Superior temporal gyrus (tissue), 1 donor: ENCODE measurements around the gene CFAP65.
A peak's percentile ranks its signal among the peaks of the same experiment; 100 is the strongest.

Experiments used
- DNase-seq: peaks from one replicate; pipeline ENCODE4 v3.0.0-alpha.2; 2016; ENCODE audit errors: extremely low spot score

CFAP65 gene

DNA sequence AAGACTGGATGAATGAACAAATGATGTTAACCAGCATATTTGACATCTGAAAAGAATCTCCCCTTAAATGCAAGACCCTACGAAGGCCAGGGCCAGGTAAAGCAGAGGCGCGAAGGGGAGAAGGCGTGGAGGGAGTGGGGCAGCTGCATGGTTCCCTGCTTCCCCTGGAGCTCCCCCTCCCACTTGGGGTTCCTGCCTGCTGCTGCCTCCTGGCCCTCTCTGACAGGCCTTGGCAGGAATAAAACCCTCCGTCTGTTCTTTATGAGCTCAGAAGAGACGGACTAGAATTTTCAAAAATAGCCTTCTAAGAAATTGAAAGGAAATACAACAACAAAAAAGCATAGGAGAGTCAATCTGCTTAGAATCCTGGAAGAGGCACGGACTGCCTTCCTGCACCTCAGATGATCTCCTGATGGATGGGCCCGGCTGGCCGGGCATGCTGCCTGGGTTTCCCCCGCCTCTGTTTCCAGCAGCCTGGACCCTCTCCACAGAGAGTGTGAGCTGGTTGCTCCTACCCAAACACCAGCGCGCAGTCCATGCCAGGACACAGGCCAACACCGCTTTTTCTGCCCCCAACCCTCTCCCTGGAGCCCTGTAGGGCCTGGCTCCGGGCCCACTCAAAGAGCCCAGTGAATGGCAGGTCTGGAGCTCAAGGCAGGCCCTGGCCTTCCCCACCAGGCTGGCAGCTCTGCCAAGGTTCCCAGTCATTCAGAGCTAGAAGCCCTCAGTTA lies 23.9 kb downstream of the CFAP65 start:
- DNase-seq: peak; percentile 20

- no peak for DNase-seq
Measured at GRCh38 chr2:219016721-219017120, 24.6 kb downstream of the CFAP65 start.

GRCh38 chr2:219010873-219011272 lies 30.4 kb downstream of the CFAP65 start:
- DNase-seq: no peak

DNA sequence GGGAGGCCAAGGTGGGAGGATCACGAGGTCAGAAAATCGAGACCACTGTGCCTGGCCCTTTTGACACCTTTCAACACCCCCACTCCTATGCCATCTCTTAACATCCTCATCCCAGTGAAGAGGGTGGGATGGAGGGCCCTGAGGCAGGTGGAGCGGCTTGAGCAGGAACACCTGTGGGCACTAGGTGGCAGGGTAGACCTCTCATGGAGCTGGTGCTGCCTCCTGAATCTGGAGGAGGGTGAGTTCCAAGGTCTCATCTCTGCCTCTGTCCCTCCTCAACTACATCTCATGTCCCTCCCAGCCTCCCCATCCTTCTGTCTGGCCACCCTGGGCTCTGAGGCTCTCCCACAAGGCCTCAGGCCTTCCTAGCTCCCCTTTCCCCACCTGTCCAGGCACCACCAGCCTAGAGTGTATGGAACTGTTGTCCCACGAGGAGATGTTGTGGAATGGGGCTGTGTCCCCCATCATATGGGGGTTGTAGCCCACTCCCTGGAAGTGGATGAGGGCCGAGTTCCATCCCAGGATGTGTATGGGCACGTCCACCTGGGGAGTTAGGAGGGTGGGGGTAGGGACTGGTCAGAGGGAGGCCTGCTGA lies 31.1 kb downstream of the CFAP65 start:
- no peak for DNase-seq

DNA sequence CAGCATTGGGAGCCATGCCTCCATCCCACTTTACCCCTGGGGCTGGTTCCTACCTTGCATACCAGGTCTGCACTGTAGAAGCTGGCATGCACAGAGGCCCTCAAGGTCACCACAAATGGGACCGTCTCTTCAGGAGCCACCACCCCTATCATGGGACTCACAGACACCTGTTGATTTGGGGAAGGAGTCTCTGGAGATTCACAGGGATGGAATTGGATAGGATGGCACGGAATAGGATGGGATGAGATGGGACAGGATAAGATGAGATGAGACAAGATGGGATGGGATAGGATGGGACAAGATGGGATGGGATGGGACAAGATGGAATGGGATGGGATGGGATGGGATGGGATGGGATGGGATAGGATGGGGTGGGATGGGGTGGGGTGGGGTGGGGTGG lies 32.0 kb downstream of the CFAP65 start:
- no peak for DNase-seq

- no peak for DNase-seq
Measured at GRCh38 chr2:219003979-219004378, 37.3 kb downstream of the CFAP65 start.

DNA sequence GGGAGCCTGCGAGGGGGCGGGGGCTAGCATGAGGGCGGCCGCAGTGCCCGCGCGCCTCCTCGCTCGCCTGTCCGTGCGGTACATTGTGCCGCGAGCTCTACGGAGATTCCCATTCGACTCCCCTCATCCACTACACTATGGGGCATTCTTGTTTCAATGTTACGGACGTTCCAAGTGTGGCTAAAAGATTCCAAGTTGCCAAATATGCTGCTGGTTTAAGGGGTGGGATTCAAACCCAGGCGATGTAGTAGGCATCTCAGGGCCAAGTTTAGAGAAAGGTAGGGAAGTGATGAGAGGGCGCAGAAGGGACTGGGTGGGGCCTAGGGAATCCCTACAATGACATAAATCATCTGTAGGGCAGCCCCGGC lies 38.1 kb downstream of the CFAP65 start:
- DNase-seq: no peak

GRCh38 chr2:219002395-219003266 lies 38.7 kb downstream of the CFAP65 start:
- no peak for DNase-seq

- no peak for DNase-seq
Measured at GRCh38 chr2:219001577-219002394, 39.5 kb downstream of the CFAP65 start.

DNA sequence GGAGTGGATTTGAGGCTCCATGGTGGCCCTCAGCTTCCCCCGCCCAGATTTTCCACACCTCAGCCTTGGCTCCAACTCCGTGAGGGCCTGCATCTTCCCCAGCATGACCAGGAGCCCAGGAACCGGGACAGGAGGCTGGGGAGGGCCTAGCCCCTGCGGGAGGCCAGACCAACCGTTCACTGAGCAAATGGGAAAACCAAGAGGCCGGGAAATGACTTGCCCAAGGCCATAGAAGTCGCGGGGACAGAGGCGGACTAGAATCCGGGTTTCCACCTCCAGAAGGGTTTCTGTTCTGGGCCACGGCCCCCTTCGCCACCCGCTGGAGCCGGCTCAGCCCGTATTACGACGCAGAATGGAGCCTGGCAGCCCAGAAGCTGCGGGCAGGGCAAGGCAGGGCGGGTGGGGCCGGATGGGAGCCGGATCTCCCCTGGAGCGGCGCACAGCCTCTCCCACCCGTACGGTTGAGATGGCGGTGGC lies 40.2 kb downstream of the CFAP65 start:
- DNase-seq: no peak

DNA sequence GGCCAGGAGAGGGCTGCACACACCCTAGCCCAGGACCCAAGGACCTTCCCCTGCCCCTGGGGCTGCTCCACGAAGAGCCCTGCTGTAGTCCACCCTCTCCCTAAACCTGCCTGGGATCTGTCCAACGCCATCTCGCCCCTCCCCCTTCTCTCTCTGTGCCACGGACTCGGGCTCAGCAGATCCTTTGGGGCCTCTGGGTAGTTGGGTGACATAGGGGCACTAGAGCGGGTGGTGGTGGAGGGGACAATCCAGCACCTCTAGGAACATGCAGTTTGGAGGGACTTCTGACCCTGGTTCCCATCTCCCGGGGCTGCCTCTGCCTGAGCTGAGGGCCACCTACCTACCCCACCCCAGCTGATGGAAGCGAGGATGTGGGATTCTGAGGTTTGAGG lies 40.8 kb downstream of the CFAP65 start:
- no peak for DNase-seq

DNA sequence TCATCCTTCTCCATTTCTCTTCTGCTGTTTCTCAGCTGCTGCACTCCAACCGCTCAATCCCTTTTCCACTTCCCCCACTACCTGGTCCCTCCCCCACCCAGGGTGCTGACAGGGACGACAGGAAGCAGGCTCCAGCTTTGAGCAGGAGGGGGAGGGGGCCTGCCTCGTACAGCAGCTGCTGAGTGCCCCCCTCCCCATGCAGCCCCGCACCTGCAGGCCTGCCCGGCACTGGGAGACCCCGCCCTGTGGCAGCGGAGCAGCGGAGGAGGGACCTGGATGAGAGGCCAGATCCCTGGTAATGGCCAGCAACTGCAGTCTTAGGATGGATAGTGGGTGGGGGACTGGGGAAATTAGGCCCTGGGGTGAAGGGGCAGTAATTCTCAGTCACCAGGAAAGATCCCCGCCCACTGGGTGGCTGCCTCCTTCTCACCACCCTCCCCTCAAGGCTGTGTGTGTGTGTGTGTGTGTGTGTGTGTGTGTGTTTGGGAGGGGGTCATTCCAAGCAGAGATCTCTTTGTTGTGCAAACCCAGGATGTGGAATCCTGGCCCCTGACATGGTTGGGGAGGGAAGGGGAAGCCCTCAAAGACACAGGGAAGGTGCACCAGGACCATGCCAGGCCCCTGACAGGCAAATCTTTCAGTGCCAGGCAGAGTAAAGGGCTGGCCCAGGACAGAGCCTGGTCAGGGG lies 41.3 kb downstream of the CFAP65 start:
- DNase-seq: no peak

DNA sequence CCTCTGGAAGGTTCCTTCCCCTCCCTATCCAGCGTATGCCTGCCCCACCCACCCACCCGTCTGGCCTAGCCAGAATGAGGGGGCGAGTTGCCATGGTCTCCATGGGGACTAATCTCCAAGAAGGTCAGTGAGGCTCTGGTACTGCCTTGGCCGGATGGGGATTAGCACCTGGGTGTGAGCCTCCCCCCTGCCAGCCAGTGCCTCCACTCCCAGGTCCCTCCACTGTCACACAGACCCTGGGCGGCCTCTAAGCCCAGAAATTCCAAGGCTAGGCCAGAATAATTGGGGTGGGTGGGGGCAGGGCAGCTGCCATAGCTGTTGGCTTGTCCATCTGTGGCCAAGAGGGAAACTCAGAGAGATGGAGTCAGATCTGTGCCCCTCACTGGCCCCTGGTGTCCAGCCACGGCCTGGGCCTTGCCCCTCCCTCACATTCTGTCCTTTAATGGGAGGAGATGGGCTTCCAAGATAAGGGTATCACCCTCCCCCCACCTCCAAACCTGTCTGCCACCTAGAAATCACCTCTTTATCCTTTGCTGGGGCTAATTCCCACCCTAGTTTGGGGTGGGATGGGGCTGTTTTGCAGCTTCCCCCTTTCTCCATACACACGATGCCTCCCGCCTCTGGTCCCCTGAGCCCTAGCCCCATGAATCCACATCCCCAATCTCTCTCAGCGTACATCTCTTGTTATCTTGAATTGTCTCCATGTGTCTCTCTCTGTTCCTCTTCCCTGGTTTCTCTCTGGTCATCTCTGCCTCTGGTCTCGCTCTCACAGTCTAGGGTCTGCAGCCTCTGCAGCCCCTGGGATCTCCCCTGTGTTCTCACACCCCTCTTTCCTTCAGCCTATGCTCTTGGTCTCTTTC lies 42.1 kb downstream of the CFAP65 start:
- DNase-seq: no peak

DNA sequence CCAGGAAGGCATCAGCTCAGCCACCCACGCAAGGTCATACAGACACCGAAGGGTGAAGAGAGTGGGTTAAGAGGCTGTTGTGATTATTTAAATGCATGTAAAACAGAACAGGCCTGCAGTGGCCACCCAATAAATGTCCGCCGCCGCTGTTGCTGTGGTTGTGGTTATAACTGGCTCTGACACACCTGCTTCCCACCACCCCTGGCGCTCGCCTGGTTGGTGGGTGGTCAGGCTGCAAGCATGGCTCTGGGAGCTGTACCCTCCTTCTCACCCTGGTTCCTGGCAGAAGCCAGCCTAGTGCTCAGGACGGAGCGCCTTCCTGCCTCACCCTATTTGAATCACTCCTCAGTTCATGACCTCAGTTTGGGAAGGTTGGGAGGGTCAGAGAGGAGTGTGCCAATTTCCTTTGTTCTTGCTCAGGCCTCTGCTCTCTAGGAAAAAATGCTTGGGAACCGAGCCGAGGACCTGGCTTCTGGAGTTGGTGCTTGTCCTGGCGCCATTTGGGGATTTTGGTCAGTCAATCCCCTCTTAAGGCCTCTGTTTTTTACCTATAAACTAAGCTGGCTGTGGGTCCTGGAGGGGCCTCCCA lies 42.8 kb downstream of the CFAP65 start:
- DNase-seq: no peak

DNA sequence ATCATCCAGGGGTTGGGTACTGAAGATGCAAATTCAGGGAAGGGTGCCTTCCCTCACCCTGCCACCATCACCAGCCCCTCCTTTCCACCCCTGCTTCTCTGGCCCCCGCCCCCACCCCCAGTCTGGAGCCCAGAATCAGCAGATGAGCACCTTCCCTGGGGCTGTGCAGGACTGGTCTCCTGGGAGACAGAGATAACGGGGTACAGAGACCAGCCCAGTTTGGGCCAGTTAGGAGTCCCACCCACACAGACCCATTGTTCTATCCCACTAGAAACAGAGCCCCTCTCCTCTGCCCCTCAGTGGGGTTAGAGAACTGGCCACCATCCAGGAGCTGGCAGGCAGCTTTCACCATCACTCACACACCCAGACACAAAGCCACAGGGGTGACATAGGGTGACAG lies 43.6 kb downstream of the CFAP65 start:
- DNase-seq: no peak

GRCh38 chr2:218996937-218997336 lies 44.4 kb downstream of the CFAP65 start:
- DNase-seq: no peak

GRCh38 chr2:218995972-218996711 lies 45.2 kb downstream of the CFAP65 start:
- DNase-seq: peak; percentile 88

- no peak for DNase-seq
Measured at GRCh38 chr2:218995561-218995960, 45.8 kb downstream of the CFAP65 start.
